Retinal pigment epithelial cell (primary cell): Measurements from ENCODE around the gene DDX27.

Experiments
- DNase-seq: peaks from one replicate; pipeline ENCODE4 v3.0.0-alpha.2; 2010; ENCODE audit warnings: low read depth
- H3K4me3 ChIP-seq: 2 replicates; pipeline ENCODE4 v1.5.1; 2011; ENCODE audit warnings: mild to moderate bottlenecking, low read length, control low read depth, moderate library complexity
- TF ChIP-seq, protein P1 (sequence below): conservative IDR thresholded peaks from 2 replicates; pipeline ENCODE4 v1.5.1; 2011; ENCODE audit warnings: low read depth, low read length, control low read depth, inconsistent platforms

Gene DDX27

DNA sequence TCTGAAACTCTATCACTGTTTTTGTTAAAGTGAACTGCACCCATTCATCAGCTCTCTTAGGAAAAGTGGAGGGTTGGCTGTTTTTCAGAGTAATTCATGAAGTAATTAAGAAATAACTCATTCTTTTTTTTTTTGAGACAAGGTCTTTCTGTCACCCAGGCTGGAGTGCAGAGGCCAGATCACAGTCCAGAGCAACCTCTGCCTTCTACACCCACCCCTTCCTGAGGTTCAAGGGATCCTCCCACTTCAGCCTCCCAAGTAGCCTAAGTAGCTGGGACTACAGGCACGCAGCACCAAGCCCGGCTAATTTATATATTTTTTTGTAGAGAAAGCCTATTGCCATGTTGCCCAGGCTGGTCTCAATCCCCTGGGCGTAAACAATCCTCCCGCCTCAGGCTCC is 56.0 kb downstream of the DDX27 start:
- no peak overlapping the region for H3K4me3 ChIP-seq
- no peak for DNase-seq
- TF ChIP-seq, protein P1, sequence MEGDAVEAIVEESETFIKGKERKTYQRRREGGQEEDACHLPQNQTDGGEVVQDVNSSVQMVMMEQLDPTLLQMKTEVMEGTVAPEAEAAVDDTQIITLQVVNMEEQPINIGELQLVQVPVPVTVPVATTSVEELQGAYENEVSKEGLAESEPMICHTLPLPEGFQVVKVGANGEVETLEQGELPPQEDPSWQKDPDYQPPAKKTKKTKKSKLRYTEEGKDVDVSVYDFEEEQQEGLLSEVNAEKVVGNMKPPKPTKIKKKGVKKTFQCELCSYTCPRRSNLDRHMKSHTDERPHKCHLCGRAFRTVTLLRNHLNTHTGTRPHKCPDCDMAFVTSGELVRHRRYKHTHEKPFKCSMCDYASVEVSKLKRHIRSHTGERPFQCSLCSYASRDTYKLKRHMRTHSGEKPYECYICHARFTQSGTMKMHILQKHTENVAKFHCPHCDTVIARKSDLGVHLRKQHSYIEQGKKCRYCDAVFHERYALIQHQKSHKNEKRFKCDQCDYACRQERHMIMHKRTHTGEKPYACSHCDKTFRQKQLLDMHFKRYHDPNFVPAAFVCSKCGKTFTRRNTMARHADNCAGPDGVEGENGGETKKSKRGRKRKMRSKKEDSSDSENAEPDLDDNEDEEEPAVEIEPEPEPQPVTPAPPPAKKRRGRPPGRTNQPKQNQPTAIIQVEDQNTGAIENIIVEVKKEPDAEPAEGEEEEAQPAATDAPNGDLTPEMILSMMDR: no peak

DNA sequence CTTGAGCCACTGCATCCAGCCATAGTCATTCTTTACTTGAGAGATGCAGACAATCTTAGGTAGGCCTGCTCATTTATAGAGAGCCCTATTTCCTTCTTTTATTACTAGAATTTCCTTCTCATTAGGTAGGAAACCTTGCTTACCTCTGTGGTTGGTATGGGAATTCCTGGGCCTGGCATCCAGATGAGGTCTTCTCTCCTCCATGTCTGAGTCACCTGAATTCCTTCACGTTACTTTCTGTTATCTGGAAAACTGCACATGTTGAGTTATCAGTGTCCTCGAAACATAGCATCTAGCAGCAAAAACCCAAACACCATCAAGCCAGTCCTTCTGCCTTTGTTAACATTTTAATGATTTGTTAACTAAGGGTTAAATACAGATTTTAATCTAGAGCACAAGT is 56.4 kb downstream of the DDX27 start:
- DNase-seq: no peak
- TF ChIP-seq, protein P1: no peak
- peak overlapping the region; percentile 13 for H3K4me3 ChIP-seq

DNA sequence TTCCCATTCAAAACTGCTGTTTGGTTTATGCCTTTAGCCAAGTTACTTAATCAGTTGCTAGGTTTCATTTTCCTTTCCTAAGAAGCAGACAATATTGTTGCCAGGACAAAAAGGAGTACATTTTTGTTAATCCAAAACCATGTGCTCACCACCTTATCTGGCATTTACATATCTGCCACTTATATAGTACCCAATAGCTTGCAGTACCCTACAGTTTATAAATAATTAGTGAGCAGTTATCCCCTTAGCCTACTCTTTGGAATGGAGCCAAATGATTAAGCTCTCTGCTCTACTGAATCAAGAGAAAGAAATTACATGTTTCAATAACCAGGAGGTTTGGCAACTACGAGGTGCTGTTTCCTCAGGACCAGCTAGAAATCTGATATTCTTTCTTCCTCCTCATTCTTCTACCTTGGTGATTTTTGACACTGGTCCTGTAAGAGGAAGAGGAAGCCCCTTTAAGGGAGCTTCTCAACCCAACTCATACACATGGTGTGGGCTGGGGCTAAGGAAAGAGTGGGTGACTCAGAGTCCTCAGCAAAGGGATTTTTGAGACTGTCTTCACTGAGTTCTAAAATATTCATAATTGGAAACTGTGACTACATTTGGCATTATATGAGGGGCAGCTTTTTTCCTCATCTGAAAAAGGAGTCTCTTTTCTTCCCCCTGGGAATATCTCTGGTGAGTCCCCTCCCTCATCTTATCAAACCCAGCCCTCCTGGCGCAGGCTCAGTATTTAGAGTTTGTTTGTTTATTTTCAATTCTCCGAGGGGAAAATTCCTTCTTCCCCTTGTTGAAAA is 57.1 kb downstream of the DDX27 start:
- TF ChIP-seq, protein P1: no peak
- H3K4me3 ChIP-seq: peak overlapping the region; percentile 100
- DNase-seq: peak; percentile 83

DNA sequence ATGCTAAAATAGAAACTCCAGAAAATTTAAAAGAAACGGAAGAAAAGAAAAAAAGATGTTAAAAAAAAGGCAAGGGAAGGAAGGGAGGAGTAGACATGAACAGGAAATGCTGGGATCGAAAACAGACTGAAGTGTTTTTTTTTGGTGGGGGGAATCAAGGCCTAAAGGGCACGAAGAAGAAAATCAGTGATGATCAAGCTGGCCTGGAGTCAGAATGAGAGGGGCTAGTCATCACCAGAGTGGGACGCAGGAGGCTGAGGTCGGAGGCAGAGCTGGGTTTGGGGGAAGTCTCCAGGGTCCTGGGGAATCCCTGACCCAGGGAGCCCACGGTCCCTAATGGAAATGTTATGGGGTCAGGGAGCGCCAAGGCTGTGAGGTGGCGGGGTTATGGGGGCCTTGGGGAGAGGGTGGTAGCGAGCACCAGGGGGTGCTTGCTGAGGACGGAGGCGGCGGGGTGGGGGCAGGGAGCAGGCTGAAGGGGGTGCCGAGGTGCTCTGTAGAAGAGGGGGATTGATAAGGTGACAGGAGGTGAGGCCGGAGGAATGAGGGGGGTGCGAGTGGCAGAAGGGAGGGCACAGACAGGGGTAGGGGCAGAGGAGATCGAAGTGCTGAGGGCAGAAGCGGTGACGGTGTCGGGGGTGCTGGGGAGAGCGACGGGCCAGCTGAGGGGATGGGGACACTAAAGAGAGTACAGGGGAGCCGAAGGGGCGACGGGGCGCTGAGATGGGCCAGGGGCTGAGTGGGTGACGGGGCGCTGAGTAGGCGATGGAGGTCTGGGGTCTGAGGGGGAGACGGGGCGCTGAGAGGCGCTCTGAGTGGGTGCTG is 58.0 kb downstream of the DDX27 start:
- TF ChIP-seq, protein P1: no peak
- DNase-seq: no peak
- peak overlapping the region; percentile 100 for H3K4me3 ChIP-seq

DNA sequence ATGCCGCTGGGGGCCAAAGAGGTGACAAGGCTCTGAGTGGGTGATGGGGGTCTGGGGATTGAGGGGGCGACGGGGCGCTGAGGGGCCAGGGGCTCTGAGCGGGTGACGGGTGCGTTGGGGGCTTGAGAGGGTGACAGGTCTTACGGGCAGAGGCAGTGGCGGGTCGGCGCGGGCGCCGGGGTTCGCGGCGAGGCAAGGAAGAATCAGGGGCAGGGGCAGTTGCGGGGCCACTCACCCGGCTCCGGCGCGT is 58.5 kb downstream of the DDX27 start:
- no peak for DNase-seq
- H3K4me3 ChIP-seq: peak overlapping the region; percentile 100

DNA sequence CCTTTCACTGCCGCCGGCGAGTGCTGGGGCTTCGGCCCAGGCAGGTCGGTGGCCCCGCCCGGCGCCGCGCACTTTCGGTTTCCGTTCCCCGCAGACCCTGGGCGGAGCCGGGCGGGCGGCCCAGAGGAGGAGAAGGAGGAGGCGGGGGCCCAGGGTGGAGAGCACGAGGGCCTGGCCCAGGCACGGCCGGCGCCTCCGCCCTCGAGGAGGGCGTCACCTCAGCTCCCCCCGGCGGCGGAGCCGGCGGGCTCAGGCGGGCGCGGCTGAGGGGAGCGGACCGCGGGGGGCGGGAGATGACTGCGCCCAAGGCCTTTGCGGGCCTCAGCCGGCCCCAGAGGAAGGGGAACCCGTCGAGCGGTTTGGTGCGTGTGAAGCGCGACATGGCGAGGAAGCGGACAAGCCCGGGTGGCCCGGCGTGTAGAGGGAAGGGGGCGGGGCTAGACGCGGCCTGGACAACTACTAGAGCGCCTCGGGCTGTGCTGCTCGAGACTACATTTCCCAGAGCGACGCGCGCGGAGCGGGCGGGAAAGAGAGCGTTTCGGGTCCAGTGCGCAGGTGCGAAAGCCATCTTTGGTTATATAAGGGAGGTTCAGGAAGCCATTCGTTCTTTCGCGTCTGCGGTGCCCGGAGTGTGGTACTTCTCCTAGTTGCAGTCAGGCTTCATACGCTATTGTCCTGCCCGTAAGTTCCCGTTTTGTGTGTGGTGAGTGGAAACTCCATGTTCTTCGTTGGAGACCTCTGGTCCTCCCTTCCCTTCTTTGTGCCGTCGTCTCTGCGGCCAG is 59.0 kb downstream of the DDX27 start, which contains the start of gene ZNFX1:
ZNFX1 (minus strand) TSS at position 22 of the 782 bp plus-strand sequence. CDS start 2,218 bp downstream, outside the sequence.
- peak; percentile 84 for DNase-seq
- TF ChIP-seq, protein P1: no peak

More for the DNA sequence above, 58.5 kb downstream of the DDX27 start:
- TF ChIP-seq, protein P1: no peak

More for the DNA sequence above, 59.0 kb downstream of the DDX27 start, which contains the start of gene ZNFX1:
- H3K4me3 ChIP-seq: peak within 1 kb of the TSS; percentile 100
